Endothelial cell (in vitro differentiated cells): ENCODE measurements around the gene P3H4. TPM values are rescaled to one million over a fixed set of nuclear protein-coding genes. Genes with fewer than 3 reads are reported as not detected.

ENCODE experiments used
- DNase-seq: peaks from one replicate; pipeline ENCODE4 v3.0.0; 2021; ENCODE audit warnings: low spot score
- H3K27ac Mint-ChIP-seq: one replicate; pipeline ENCODE4 v1.8.0; 2021; ENCODE audit warnings: mixed read lengths, inconsistent platforms; ENCODE audit not compliant: unreplicated experiment
- H3K27me3 Mint-ChIP-seq: one replicate; pipeline ENCODE4 v1.8.0; 2021; ENCODE audit warnings: mild to moderate bottlenecking, moderate library complexity, mixed read lengths, inconsistent platforms; ENCODE audit not compliant: unreplicated experiment
- H3K36me3 Mint-ChIP-seq: one replicate; pipeline ENCODE4 v1.8.0; 2021; ENCODE audit warnings: mild to moderate bottlenecking, low read depth, mixed read lengths, inconsistent platforms; ENCODE audit not compliant: unreplicated experiment
- H3K4me1 Mint-ChIP-seq: one replicate; pipeline ENCODE4 v1.8.0; 2021; ENCODE audit warnings: mild to moderate bottlenecking, mixed read lengths, inconsistent platforms; ENCODE audit not compliant: unreplicated experiment
- H3K4me3 Mint-ChIP-seq: one replicate; pipeline ENCODE4 v1.8.0; 2021; ENCODE audit warnings: mild to moderate bottlenecking, mixed read lengths, inconsistent platforms; ENCODE audit not compliant: unreplicated experiment
- H3K9me3 Mint-ChIP-seq: one replicate; pipeline ENCODE4 v1.8.0; 2021; ENCODE audit warnings: mixed read lengths, inconsistent platforms; ENCODE audit not compliant: unreplicated experiment
- CTCF ChIP-seq: fragments of 200-600 bp; sonication (generic); IDR thresholded peaks from one replicate; pipeline ENCODE4 v1.5.0; 2021; ENCODE audit warnings: antibody characterized with exemption; ENCODE audit not compliant: unreplicated experiment
- total RNA-seq: library from RNA; stranded (reverse); fragmentation: NEBNext Ultra II Directional; extraction: Animal tissue kit (Norgen Biotek cat#: 25700); gene quantifications from one replicate; pipeline ENCODE4 v1.2.1, GENCODE V29; 2021; ENCODE audit not compliant: unreplicated experiment

The P3H4 gene
- total RNA-seq, 1 donor from 2014 or later = 22.6 TPM

GRCh38 chr17:41773731-41774193, 38.0 kb downstream of the P3H4 start:
- DNase-seq = no peak
- Mint-ChIP-seq H3K9me3 (no peaks in the 10 kb centered on the region), H3K27ac (peak overlapping the region; percentile 52), H3K27me3 (peaks cover 17% of the 10 kb centered on the region), H3K36me3 (peaks cover 24% of the 10 kb centered on the region), H3K4me1 (peaks cover 51% of the 10 kb centered on the region), H3K4me3 (no peak overlapping the region)
- no peak for TF ChIP-seq CTCF

- Mint-ChIP-seq H3K9me3 (no peaks in the 10 kb centered on the region), H3K27ac (no peak overlapping the region), H3K4me3 (no peak overlapping the region), H3K27me3 (peaks cover 17% of the 10 kb centered on the region), H3K4me1 (peaks cover 46% of the 10 kb centered on the region), H3K36me3 (peaks cover 29% of the 10 kb centered on the region)
- DNase-seq = no peak
- no peak for TF ChIP-seq CTCF
These were observed 38.6 kb downstream of the P3H4 start for GRCh38 chr17:41773190-41773588.

GRCh38 chr17:41772586-41773189, 39.1 kb downstream of the P3H4 start:
- Mint-ChIP-seq H3K36me3 (peaks cover 30% of the 10 kb centered on the region), H3K4me1 (peaks cover 43% of the 10 kb centered on the region), H3K27ac (no peak overlapping the region), H3K27me3 (peaks cover 20% of the 10 kb centered on the region), H3K4me3 (no peak overlapping the region), H3K9me3 (no peaks in the 10 kb centered on the region)
- no peak for TF ChIP-seq CTCF
- DNase-seq = no peak

- no peak for DNase-seq
- peaks cover 45% of the 10 kb centered on the region for H3K4me1 Mint-ChIP-seq
- TF ChIP-seq CTCF = no peak
- no peak overlapping the region for H3K4me3 Mint-ChIP-seq
- peaks cover 20% of the 10 kb centered on the region for H3K27me3 Mint-ChIP-seq
- no peaks in the 10 kb centered on the region for H3K9me3 Mint-ChIP-seq
- peaks cover 33% of the 10 kb centered on the region for H3K36me3 Mint-ChIP-seq
- H3K27ac Mint-ChIP-seq = no peak overlapping the region
These were observed 39.5 kb downstream of the P3H4 start for GRCh38 chr17:41772218-41772585.

GRCh38 chr17:41771389-41772206, 40.2 kb downstream of the P3H4 start:
- Mint-ChIP-seq H3K27me3 (peaks cover 21% of the 10 kb centered on the region), H3K27ac (no peak overlapping the region), H3K4me1 (peaks cover 48% of the 10 kb centered on the region), H3K4me3 (peak overlapping the region; percentile 25), H3K9me3 (no peaks in the 10 kb centered on the region), H3K36me3 (peaks cover 37% of the 10 kb centered on the region)
- DNase-seq = no peak
- no peak for TF ChIP-seq CTCF
